Osteocyte (in vitro differentiated cells): ENCODE data around the gene ZNF367. TPM values are rescaled to one million over a fixed set of nuclear protein-coding genes. Genes with fewer than 3 reads are reported as not detected.
"Not testable (repeated sequence)": the region's sequence is repeated elsewhere in the genome, so short reads cannot be mapped to it uniquely, and the experiment has no call there.

ENCODE experiments used
- DNase-seq: peaks from one replicate; pipeline ENCODE4 v3.0.0; 2021; ENCODE audit warnings: mixed read lengths; ENCODE audit not compliant: unreplicated experiment; ENCODE audit errors: extremely low spot score
- H3K27ac Mint-ChIP-seq: one replicate; pipeline ENCODE4 v1.8.0; 2021; ENCODE audit warnings: mild to moderate bottlenecking, mixed read lengths; ENCODE audit not compliant: unreplicated experiment
- H3K27me3 Mint-ChIP-seq: one replicate; pipeline ENCODE4 v1.8.0; 2021; ENCODE audit warnings: mixed read lengths; ENCODE audit not compliant: unreplicated experiment
- H3K36me3 Mint-ChIP-seq: one replicate; pipeline ENCODE4 v1.8.0; 2021; ENCODE audit warnings: mixed read lengths; ENCODE audit not compliant: unreplicated experiment
- H3K4me1 Mint-ChIP-seq: one replicate; pipeline ENCODE4 v1.8.0; 2021; ENCODE audit warnings: mixed read lengths; ENCODE audit not compliant: unreplicated experiment
- H3K4me3 Mint-ChIP-seq: one replicate; pipeline ENCODE4 v1.8.0; 2021; ENCODE audit warnings: mild to moderate bottlenecking, moderate library complexity, mixed read lengths; ENCODE audit not compliant: unreplicated experiment
- H3K9me3 Mint-ChIP-seq: one replicate; pipeline ENCODE4 v1.8.0; 2021; ENCODE audit warnings: mixed read lengths; ENCODE audit not compliant: unreplicated experiment
- total RNA-seq: library from RNA; stranded (reverse); gene quantifications from 2 replicates; pipeline ENCODE4 v1.2.1, GENCODE V29; 2021
- TF ChIP-seq, protein P1 (sequence below): fragments of 200-600 bp; sonication (generic); IDR thresholded peaks from 2 replicates; pipeline ENCODE4 v1.5.0; 2021; ENCODE audit warnings: antibody characterized with exemption, mild to moderate bottlenecking, moderate library complexity

Gene ZNF367
- total RNA-seq, 1 donor from 2014 or later = 2.3 TPM

DNA sequence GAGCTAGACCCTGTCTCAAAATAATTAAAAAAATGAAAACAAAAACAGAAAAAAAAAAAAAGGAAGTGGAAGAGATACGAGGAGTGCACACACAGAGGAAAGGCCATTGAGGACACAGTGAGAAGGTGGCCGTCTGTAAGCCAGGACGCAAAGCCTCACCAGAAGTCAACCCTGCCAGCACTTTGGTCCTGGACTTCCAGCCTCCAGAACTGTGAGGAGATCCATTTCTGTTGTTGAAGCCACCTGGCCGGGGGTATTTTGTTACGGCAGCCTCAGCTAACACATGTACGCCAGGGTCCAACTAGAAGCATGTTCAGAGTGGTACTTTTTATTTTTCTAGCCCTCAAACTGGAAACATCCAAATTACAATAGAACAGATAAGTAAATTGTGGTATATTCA, 56.5 kb downstream of the ZNF367 start:
- Mint-ChIP-seq H3K27me3 (no peaks in the 10 kb centered on the region), H3K36me3 (peaks cover 36% of the 10 kb centered on the region), H3K4me1 (no peaks in the 10 kb centered on the region), H3K27ac (no peak overlapping the region), H3K9me3 (no peaks in the 10 kb centered on the region), H3K4me3 (no peak overlapping the region)
- DNase-seq = peak; percentile 51
- TF ChIP-seq, protein P1, sequence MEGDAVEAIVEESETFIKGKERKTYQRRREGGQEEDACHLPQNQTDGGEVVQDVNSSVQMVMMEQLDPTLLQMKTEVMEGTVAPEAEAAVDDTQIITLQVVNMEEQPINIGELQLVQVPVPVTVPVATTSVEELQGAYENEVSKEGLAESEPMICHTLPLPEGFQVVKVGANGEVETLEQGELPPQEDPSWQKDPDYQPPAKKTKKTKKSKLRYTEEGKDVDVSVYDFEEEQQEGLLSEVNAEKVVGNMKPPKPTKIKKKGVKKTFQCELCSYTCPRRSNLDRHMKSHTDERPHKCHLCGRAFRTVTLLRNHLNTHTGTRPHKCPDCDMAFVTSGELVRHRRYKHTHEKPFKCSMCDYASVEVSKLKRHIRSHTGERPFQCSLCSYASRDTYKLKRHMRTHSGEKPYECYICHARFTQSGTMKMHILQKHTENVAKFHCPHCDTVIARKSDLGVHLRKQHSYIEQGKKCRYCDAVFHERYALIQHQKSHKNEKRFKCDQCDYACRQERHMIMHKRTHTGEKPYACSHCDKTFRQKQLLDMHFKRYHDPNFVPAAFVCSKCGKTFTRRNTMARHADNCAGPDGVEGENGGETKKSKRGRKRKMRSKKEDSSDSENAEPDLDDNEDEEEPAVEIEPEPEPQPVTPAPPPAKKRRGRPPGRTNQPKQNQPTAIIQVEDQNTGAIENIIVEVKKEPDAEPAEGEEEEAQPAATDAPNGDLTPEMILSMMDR = no peak

- peaks cover 38% of the 10 kb centered on the region for H3K36me3 Mint-ChIP-seq
- H3K4me1 Mint-ChIP-seq = no peaks in the 10 kb centered on the region
- no peaks in the 10 kb centered on the region for H3K9me3 Mint-ChIP-seq
- TF ChIP-seq, protein P1 = no peak
- H3K27ac Mint-ChIP-seq = no peak overlapping the region
- no peak for DNase-seq
- H3K4me3 Mint-ChIP-seq = no peak overlapping the region
- H3K27me3 Mint-ChIP-seq = no peaks in the 10 kb centered on the region
Measured at GRCh38 chr9:96360976-96361375, 57.2 kb downstream of the ZNF367 start.

GRCh38 chr9:96360523-96360922, 57.6 kb downstream of the ZNF367 start:
- H3K36me3 Mint-ChIP-seq = peaks cover 42% of the 10 kb centered on the region
- not testable (repeated sequence) for H3K4me3 Mint-ChIP-seq, H3K4me1 Mint-ChIP-seq, DNase-seq, H3K27me3 Mint-ChIP-seq, H3K9me3 Mint-ChIP-seq, H3K27ac Mint-ChIP-seq

GRCh38 chr9:96350866-96351265, 67.3 kb downstream of the ZNF367 start:
- Mint-ChIP-seq H3K27me3 (no peaks in the 10 kb centered on the region), H3K27ac (no peak overlapping the region), H3K9me3 (no peaks in the 10 kb centered on the region), H3K36me3 (peaks cover 21% of the 10 kb centered on the region), H3K4me3 (no peak overlapping the region), H3K4me1 (no peaks in the 10 kb centered on the region)
- TF ChIP-seq, protein P1 = no peak
- DNase-seq = no peak

- DNase-seq = no peak
- Mint-ChIP-seq H3K36me3 (peaks cover 15% of the 10 kb centered on the region), H3K4me3 (no peak overlapping the region), H3K9me3 (no peaks in the 10 kb centered on the region), H3K27ac (no peak overlapping the region), H3K27me3 (no peaks in the 10 kb centered on the region), H3K4me1 (peaks cover 12% of the 10 kb centered on the region)
- TF ChIP-seq, protein P1 = no peak
Measured at GRCh38 chr9:96348261-96348660, 69.9 kb downstream of the ZNF367 start.

DNA sequence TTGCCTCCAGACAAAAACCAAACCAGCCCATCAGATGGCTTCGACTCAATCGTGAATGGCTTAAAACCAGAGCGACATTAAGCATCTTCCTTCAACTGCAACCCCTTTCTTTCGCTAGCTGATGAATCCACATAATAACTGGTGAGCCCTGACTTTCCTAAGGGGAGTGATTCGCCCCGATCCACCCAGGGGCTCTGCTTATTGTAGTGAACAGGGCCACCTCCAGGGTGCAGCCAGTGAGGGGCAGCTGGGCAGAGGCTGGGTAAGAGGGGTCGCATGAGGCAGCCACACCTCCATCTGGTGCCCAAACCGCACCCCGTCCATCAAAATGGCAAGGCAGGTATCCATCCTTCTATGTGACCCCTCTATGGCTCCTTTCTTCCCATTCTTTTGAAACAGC, 72.6 kb downstream of the ZNF367 start:
- no peak for DNase-seq
- Mint-ChIP-seq H3K4me1 (peaks cover 17% of the 10 kb centered on the region), H3K9me3 (no peaks in the 10 kb centered on the region), H3K27me3 (no peaks in the 10 kb centered on the region), H3K36me3 (peaks cover 9% of the 10 kb centered on the region), H3K27ac (peak overlapping the region; percentile 25), H3K4me3 (no peak overlapping the region)
- TF ChIP-seq, protein P1 = no peak
